Stomach (tissue), 4 donors: ENCODE results near the gene NUP210.

ENCODE experiments used
- CTCF ChIP-seq, 7 experiments: fragments of 450-650 bp in 4 of 7; fragments of 200-600 bp in 3 of 7; sonication (generic) in 3 of 7; IDR thresholded peaks; one replicate each; pipeline ENCODE4 v1.5.1; 2016 to 2019; ENCODE audit warnings: antibody characterized with exemption in 7 of 7, control low read depth in 2 of 7, mild to moderate bottlenecking in 1 of 7
- EP300 ChIP-seq: sonication (generic); formaldehyde crosslinking; IDR thresholded peaks from one replicate; pipeline ENCODE4 v1.6.1; 2017; ENCODE audit warnings: antibody characterized with exemption
- POLR2A ChIP-seq, 4 donors: fragments of 450-650 bp; IDR thresholded peaks; one replicate each; pipeline ENCODE4 v1.6.1; 2016; ENCODE audit warnings: antibody characterized with exemption in 4 of 4, control low read depth in 2 of 4, mild to moderate bottlenecking in 1 of 4, moderate library complexity in 1 of 4
- POLR2AphosphoS5 ChIP-seq, 3 donors: sonication (generic); formaldehyde crosslinking; IDR thresholded peaks; one replicate each; pipeline ENCODE4 v1.6.1; 2016; ENCODE audit warnings: antibody characterized with exemption in 3 of 3

GRCh38 chr3:13322324-13322723, 97.8 kb downstream of the NUP210 start:
- TF ChIP-seq POLR2A (IDR thresholded peaks at IDR 0.05) (no peak), CTCF (IDR thresholded peaks at IDR 0.05) (no peak), EP300 (no peak), POLR2AphosphoS5 (IDR thresholded peaks at IDR 0.05) (no peak)
